ENCODE measurements around the gene RHBDD1.

DNA sequence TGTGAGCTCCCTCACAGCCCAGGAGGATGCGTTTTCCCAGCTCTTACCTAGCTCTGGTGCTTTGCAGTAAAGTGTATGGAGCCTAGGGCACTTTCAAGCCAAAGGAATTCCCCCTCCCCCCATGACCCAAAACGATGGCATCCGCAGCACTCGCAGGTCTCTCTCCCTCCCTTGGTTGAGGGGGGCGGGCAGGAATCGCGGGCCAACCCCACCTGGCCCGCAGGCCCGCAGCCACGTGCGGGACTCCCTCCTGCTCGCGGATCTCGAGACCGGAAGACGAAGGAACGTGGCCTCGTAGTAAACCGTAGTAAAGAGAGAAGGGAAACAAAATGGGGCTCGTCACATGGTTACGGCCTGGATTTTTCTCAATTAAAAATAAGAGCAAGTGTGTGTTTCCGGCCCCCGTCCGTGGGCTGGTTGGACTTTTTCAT lies 44.8 kb upstream of the RHBDD1 start:
- TF ChIP-seq, protein P1, sequence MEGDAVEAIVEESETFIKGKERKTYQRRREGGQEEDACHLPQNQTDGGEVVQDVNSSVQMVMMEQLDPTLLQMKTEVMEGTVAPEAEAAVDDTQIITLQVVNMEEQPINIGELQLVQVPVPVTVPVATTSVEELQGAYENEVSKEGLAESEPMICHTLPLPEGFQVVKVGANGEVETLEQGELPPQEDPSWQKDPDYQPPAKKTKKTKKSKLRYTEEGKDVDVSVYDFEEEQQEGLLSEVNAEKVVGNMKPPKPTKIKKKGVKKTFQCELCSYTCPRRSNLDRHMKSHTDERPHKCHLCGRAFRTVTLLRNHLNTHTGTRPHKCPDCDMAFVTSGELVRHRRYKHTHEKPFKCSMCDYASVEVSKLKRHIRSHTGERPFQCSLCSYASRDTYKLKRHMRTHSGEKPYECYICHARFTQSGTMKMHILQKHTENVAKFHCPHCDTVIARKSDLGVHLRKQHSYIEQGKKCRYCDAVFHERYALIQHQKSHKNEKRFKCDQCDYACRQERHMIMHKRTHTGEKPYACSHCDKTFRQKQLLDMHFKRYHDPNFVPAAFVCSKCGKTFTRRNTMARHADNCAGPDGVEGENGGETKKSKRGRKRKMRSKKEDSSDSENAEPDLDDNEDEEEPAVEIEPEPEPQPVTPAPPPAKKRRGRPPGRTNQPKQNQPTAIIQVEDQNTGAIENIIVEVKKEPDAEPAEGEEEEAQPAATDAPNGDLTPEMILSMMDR (IDR thresholded peaks at IDR 0.05): no peak
- TF ChIP-seq POLR2A (IDR thresholded peaks at IDR 0.05): no peak

Data from breast epithelium (tissue), 3 donors.